DOHH2 (cell line): ENCODE measurements around the gene AMDHD1.
"Not testable (repeated sequence)": the region's sequence is repeated elsewhere in the genome, so short reads cannot be mapped to it uniquely, and the experiment has no call there.

Source experiments
- CTCF ChIP-seq: fragments of 200-600 bp; sonication (generic); IDR thresholded peaks from one replicate; pipeline ENCODE4 v1.5.1; 2014; ENCODE audit warnings: antibody characterized with exemption, mild to moderate bottlenecking, low read depth, low read length; ENCODE audit not compliant: poor library complexity, severe bottlenecking
- EZH2phosphoT487 ChIP-seq: fragments of 200-600 bp; sonication (generic); IDR thresholded peaks from 2 replicates; pipeline ENCODE4 v1.6.1; 2017; ENCODE audit warnings: borderline replicate concordance, mild to moderate bottlenecking, antibody characterized with exemption, low read length, moderate library complexity, mixed read lengths

GRCh38 chr12:95969116-95969515 lies 26.0 kb downstream of the AMDHD1 start:
- not testable (repeated sequence) for TF ChIP-seq CTCF, EZH2phosphoT487
